Renal pelvis (tissue), 4 donors: Measurements from ENCODE around the gene ACOXL. TPM values are rescaled to one million over a fixed set of nuclear protein-coding genes. Genes with fewer than 3 reads are reported as not detected.

Source experiments
- DNase-seq: peaks from one replicate; pipeline ENCODE4 v3.0.0-alpha.2; 2013
- polyA plus RNA-seq, 3 donors: library from polyadenylated mRNA; unstranded; fragments of 120-200 nt; gene quantifications; one replicate each; pipeline ENCODE4 v1.2.1, GENCODE V29; 2013; ENCODE audit not compliant: insufficient read length in 3 of 3

ACOXL gene
- polyA plus RNA-seq, 3 donors, result 0.65 to 0.99 (median 0.93) TPM

- DNase-seq, result no peak
These were observed 273.4 kb downstream of the ACOXL start for GRCh38 chr2:111005821-111006220.

GRCh38 chr2:111007757-111008688 is 275.6 kb downstream of the ACOXL start:
- DNase-seq, result no peak

- no peak for DNase-seq
These were observed 278.8 kb downstream of the ACOXL start for GRCh38 chr2:111011218-111011617.

- DNase-seq, result no peak
These were observed 283.1 kb downstream of the ACOXL start for GRCh38 chr2:111015283-111015995.

- no peak for DNase-seq
These were observed 284.8 kb downstream of the ACOXL start for GRCh38 chr2:111017034-111017622.

- DNase-seq, result no peak
These were observed 285.5 kb downstream of the ACOXL start for GRCh38 chr2:111017909-111018308.

GRCh38 chr2:111019381-111019780 is 287.0 kb downstream of the ACOXL start:
- DNase-seq, result no peak

- no peak for DNase-seq
These were observed 290.3 kb downstream of the ACOXL start for GRCh38 chr2:111022633-111023032.

- no peak for DNase-seq
These were observed 292.1 kb downstream of the ACOXL start for GRCh38 chr2:111024496-111024895.

- no peak for DNase-seq
These were observed 292.9 kb downstream of the ACOXL start for GRCh38 chr2:111025288-111025687.

- DNase-seq, result no peak
These were observed 296.3 kb downstream of the ACOXL start for GRCh38 chr2:111028720-111029119.

- DNase-seq, result no peak
These were observed 297.0 kb downstream of the ACOXL start for GRCh38 chr2:111029181-111029927.

GRCh38 chr2:111030260-111030891 is 298.0 kb downstream of the ACOXL start:
- no peak for DNase-seq

- DNase-seq, result no peak
These were observed 298.6 kb downstream of the ACOXL start for GRCh38 chr2:111030945-111031344.

GRCh38 chr2:111031546-111032478 is 299.4 kb downstream of the ACOXL start:
- DNase-seq, result no peak

- DNase-seq, result peak; percentile 19
These were observed 300.5 kb downstream of the ACOXL start for GRCh38 chr2:111032721-111033429.

GRCh38 chr2:111034146-111034545 is 301.8 kb downstream of the ACOXL start:
- no peak for DNase-seq

- no peak for DNase-seq
These were observed 302.2 kb downstream of the ACOXL start for GRCh38 chr2:111034606-111035005.

GRCh38 chr2:111035830-111036441 is 303.6 kb downstream of the ACOXL start:
- no peak for DNase-seq
